Smooth muscle cell (in vitro differentiated cells): ENCODE results near the gene THEMIS2. TPM values are rescaled to one million over a fixed set of nuclear protein-coding genes. Genes with fewer than 3 reads are reported as not detected.
A peak's percentile ranks its signal among the peaks of the same experiment; 100 is the strongest.

Experiments
- DNase-seq: peaks from one replicate; lab custom pipeline; 2025; ENCODE audit not compliant: unreplicated experiment; lab: John Stamatoyannopoulos, UW
- H2AFZ ChIP-seq: fragments of 200-600 bp; sonication (generic); 2 replicates; pipeline ENCODE4 v1.6.0; 2016; ENCODE audit warnings: antibody characterized with exemption, low read depth, mild to moderate bottlenecking
- H3F3A ChIP-seq: fragments of 200-600 bp; sonication (generic); 2 replicates; pipeline ENCODE4 v1.6.0; 2017; ENCODE audit warnings: antibody characterized with exemption, low read depth
- H3K27ac ChIP-seq: fragments of 200-600 bp; sonication (generic); 2 replicates; pipeline ENCODE4 v1.5.1; 2016; ENCODE audit warnings: low read depth, mild to moderate bottlenecking
- H3K27me3 ChIP-seq: fragments of 200-600 bp; sonication (generic); 2 replicates; pipeline ENCODE4 v1.6.1; 2016; ENCODE audit warnings: low read depth, mild to moderate bottlenecking
- H3K36me3 ChIP-seq: fragments of 200-600 bp; sonication (generic); 2 replicates; pipeline ENCODE4 v1.5.1; 2016; ENCODE audit warnings: low read depth
- H3K4me1 ChIP-seq: fragments of 200-600 bp; sonication (generic); 2 replicates; pipeline ENCODE4 v1.5.1; 2016; ENCODE audit warnings: low read depth
- H3K4me2 ChIP-seq: fragments of 200-600 bp; sonication (generic); 2 replicates; pipeline ENCODE4 v1.6.0; 2016; ENCODE audit warnings: mild to moderate bottlenecking
- H3K4me3 ChIP-seq: fragments of 200-600 bp; sonication (generic); 2 replicates; pipeline ENCODE4 v1.5.1; 2016; ENCODE audit warnings: mild to moderate bottlenecking
- H3K79me2 ChIP-seq: fragments of 200-600 bp; sonication (generic); 2 replicates; pipeline ENCODE4 v1.6.0; 2016; ENCODE audit warnings: low read depth, mild to moderate bottlenecking
- H3K9ac ChIP-seq: fragments of 200-600 bp; sonication (generic); 2 replicates; pipeline ENCODE4 v1.6.0; 2016; ENCODE audit warnings: low read depth
- H3K9me3 ChIP-seq: fragments of 200-600 bp; sonication (generic); replicated peaks from 2 replicates; pipeline ENCODE4 v1.5.1; 2016; ENCODE audit warnings: low read depth
- H4K20me1 ChIP-seq: fragments of 200-600 bp; sonication (generic); 2 replicates; pipeline ENCODE4 v1.6.0; 2016; ENCODE audit warnings: low read depth
- CTCF ChIP-seq: fragments of 200-600 bp; sonication (generic); IDR thresholded peaks from 2 replicates; pipeline ENCODE4 v1.5.1; 2017; ENCODE audit warnings: borderline replicate concordance, mild to moderate bottlenecking, antibody characterized with exemption; ENCODE audit not compliant: insufficient read depth, poor library complexity, severe bottlenecking
- WGBS: methylation state at CpG from one replicate; pipeline ENCODE4 v1.1.7; 2016; ENCODE audit warnings: low lambda C conversion rate; 5-methylcytosine and 5-hydroxymethylcytosine counted together
- polyA plus RNA-seq: library from polyadenylated mRNA; unstranded; fragments of >200 nt; fragmentation: Nextera tagmentation; extraction: Ambion mirVana; gene quantifications from 2 replicates; pipeline ENCODE4 v1.2.1, GENCODE V29; 2016
- small RNA-seq: library from RNA; depleted of rRNA; stranded (forward); fragments of <200 nt; gene quantifications from one replicate; pipeline ENCODE3, GENCODE V24; 2014
- total RNA-seq: library from RNA; depleted of rRNA; stranded (reverse); fragments of >200 nt; gene quantifications from 2 replicates; pipeline ENCODE4 v1.2.3, GENCODE V29; 2014

THEMIS2 gene
- total and polyA plus RNA-seq, 2 experiments from 2014 or later = 1.6 to 4.6 TPM

- Histone ChIP-seq H3K79me2 (no peaks in the 10 kb centered on the region), H3K9ac (no peak within 1 kb of the TSS), H2AFZ (peak within 1 kb of the TSS; percentile 30), H3K27me3 (peaks cover 19% of the 10 kb centered on the region), H4K20me1 (no peaks in the 10 kb centered on the region), H3K4me1 (peaks cover 7% of the 10 kb centered on the region), H3K4me2 (peak within 1 kb of the TSS; percentile 75), H3K27ac (no peak within 1 kb of the TSS), H3K9me3 (no peaks in the 10 kb centered on the region), H3F3A (no peaks in the 10 kb centered on the region), H3K36me3 (no peaks in the 10 kb centered on the region), H3K4me3 (peak within 1 kb of the TSS; percentile 27)
- 4% methylated on average over 16 of the region's 16 CpGs for WGBS
- no peak for DNase-seq
- TF ChIP-seq CTCF = no peak
These were observed 62.6 kb downstream of the THEMIS2 start, which contains the start of gene SMPDL3B for GRCh38 chr1:27934818-27935549. SMPDL3B (plus strand) TSS chr1:27935000; CDS start chr1:27935184, 184 bp downstream.

- no peak for DNase-seq
- Histone ChIP-seq H3F3A (no peaks in the 10 kb centered on the region), H3K4me1 (peaks cover 7% of the 10 kb centered on the region), H3K36me3 (no peaks in the 10 kb centered on the region), H3K4me2 (no peak overlapping the region), H4K20me1 (no peaks in the 10 kb centered on the region), H3K4me3 (peak overlapping the region; percentile 27), H3K27me3 (peaks cover 19% of the 10 kb centered on the region), H3K27ac (no peak overlapping the region), H3K9me3 (no peaks in the 10 kb centered on the region), H2AFZ (no peak overlapping the region), H3K9ac (no peak overlapping the region), H3K79me2 (no peaks in the 10 kb centered on the region)
- no peak for TF ChIP-seq CTCF
- WGBS = 66% methylated on average over 7 of the region's 8 CpGs
These were observed 63.4 kb downstream of the THEMIS2 start for GRCh38 chr1:27935721-27936120.

Small RNA genes within 50 kb of the gene (small RNA-seq; reads per million reads assigned to genes)
- gene RNU6-1245P = not detected
- 201 reads per million, percentile 99 among the genes with 10 or more reads in this experiment for gene SCARNA1

Other genes with a start within 250 kb of the THEMIS2 start
- 1.3 TPM in 1 of 2 replicates, not detected in the other for gene FGR, start 237.4 kb upstream of the THEMIS2 start, total RNA-seq
- 0.10 and 0.65 TPM in 2 replicates for gene FGR, start 237.4 kb upstream of the THEMIS2 start, polyA plus RNA-seq
- 16.3 and 26.7 TPM in 2 replicates for gene IFI6, start 200.4 kb upstream of the THEMIS2 start, total RNA-seq
- 43.7 and 51.5 TPM in 2 replicates for gene IFI6, start 200.4 kb upstream of the THEMIS2 start, polyA plus RNA-seq
- gene FAM76A, start 146.6 kb upstream of the THEMIS2 start, total RNA-seq = 9.0 and 16.0 TPM in 2 replicates
- gene FAM76A, start 146.6 kb upstream of the THEMIS2 start, polyA plus RNA-seq = 2.3 and 3.1 TPM in 2 replicates
- gene STX12, start 99.3 kb upstream of the THEMIS2 start, total RNA-seq = 49.6 and 50.7 TPM in 2 replicates
- 20.6 and 22.0 TPM in 2 replicates for gene STX12, start 99.3 kb upstream of the THEMIS2 start, polyA plus RNA-seq
- 35.4 and 36.4 TPM in 2 replicates for gene PPP1R8, start 41.8 kb upstream of the THEMIS2 start, total RNA-seq
- gene PPP1R8, start 41.8 kb upstream of the THEMIS2 start, polyA plus RNA-seq = 10.6 and 14.4 TPM in 2 replicates
- 28.1 and 39.5 TPM in 2 replicates for gene RPA2, start 42.0 kb downstream of the THEMIS2 start, total RNA-seq
- gene RPA2, start 42.0 kb downstream of the THEMIS2 start, polyA plus RNA-seq = 27.0 and 38.5 TPM in 2 replicates
- 1.3 TPM in 1 of 2 replicates, not detected in the other for gene SMPDL3B, start 62.5 kb downstream of the THEMIS2 start, total RNA-seq
- 0.41 and 1.7 TPM in 2 replicates for gene SMPDL3B, start 62.5 kb downstream of the THEMIS2 start, polyA plus RNA-seq
- gene XKR8, start 87.4 kb downstream of the THEMIS2 start, total RNA-seq = 10.7 and 11.6 TPM in 2 replicates
- gene XKR8, start 87.4 kb downstream of the THEMIS2 start, polyA plus RNA-seq = 16.3 and 19.4 TPM in 2 replicates
- 16.6 and 17.1 TPM in 2 replicates for gene EYA3, start 216.1 kb downstream of the THEMIS2 start, total RNA-seq
- 3.8 and 4.8 TPM in 2 replicates for gene EYA3, start 216.1 kb downstream of the THEMIS2 start, polyA plus RNA-seq